ENCODE data around the gene NRN1. TPM values are rescaled to one million over a fixed set of nuclear protein-coding genes. Genes with fewer than 3 reads are reported as not detected.
A peak's percentile ranks its signal among the peaks of the same experiment; 100 is the strongest.

The NRN1 gene
- total and polyA plus RNA-seq, 2 donors (not counting 3 experiments of a cell fraction or from before 2014, with no cell fraction given) = 12.8 to 26.2 TPM

GRCh38 chr6:5997420-5997987 lies 9.2 kb downstream of the NRN1 start:
- BruUV-seq (replicated peaks) = no TSS peak
- Histone ChIP-seq H3K9ac (replicated peaks; ENCODE audit: extremely low read depth, insufficient read depth, low read length) (no peak overlapping the region), H3K4me2 (ENCODE audit: insufficient read depth, low read length) (peak overlapping the region; percentile 60), H4K20me1 (replicated peaks; ENCODE audit: control insufficient read depth, extremely low read depth, insufficient read depth, low read length) (no peaks in the 10 kb centered on the region), H3K36me3 (ENCODE audit: control insufficient read depth in 2 of 2, extremely low read depth in 1 of 2, insufficient read depth in 2 of 2, low read length in 2 of 2) (no peaks in the 10 kb centered on the region), H3K79me2 (ENCODE audit: control insufficient read depth, insufficient read depth, low read length) (no peaks in the 10 kb centered on the region), H3K4me3 (replicated peaks in 1 of 3; ENCODE audit: insufficient read depth in 1 of 3, low read depth in 1 of 3, low read length in 3 of 3) (peak overlapping the region; percentile 9 to 56 (median 14)), H3K27me3 (ENCODE audit: control insufficient read depth in 2 of 2, insufficient read depth in 2 of 2, low read length in 2 of 2) (peaks cover 32 to 74% of the 10 kb centered on the region in 2 experiments), H3K9me3 (replicated peaks; ENCODE audit: control insufficient read depth, insufficient read depth, low read length) (no peaks in the 10 kb centered on the region), H2AFZ (ENCODE audit: low read depth, low read length) (peak overlapping the region; percentile 60), H3K4me1 (ENCODE audit: control insufficient read depth, extremely low read depth, insufficient read depth, low read length) (peaks cover 9% of the 10 kb centered on the region), H3K27ac (ENCODE audit: insufficient read depth, low read depth, low read length) (peak overlapping the region; percentile 32), H3K9me1 (replicated peaks; ENCODE audit: control insufficient read depth, extremely low read depth, insufficient read depth, low read length) (no peaks in the 10 kb centered on the region)
- dilution Hi-C loops (cut with MboI; ENCODE audit: extremely low pct_ligation_motif_present, low sequenced_read_pairs) (no loop called here), intact Hi-C loops (cut with micrococcal nuclease) (no loop called here)
- ChIA-PET POLR2A (no interaction called here), CTCF (interaction anchor here (1.1 to 2.7 kb wide), 2 partner anchors 15 to 526 kb away, joined by 3 to 13 read pairs; no protein-coding TSS in a partner anchor)
- FAIRE-seq (peak; percentile 57), DNase-seq (ENCODE audit: low read depth, low spot score) (peak; percentile 49)
- TF ChIP-seq POLR2A (IDR thresholded peaks at IDR 0.05; ENCODE audit: low read depth, low read length) (no peak), EZH2 (IDR thresholded peaks at IDR 0.05; ENCODE audit: borderline replicate concordance, low read depth, low read length, severe bottlenecking) (no peak), JUN (IDR thresholded peaks at IDR 0.05; ENCODE audit: borderline replicate concordance, insufficient read depth, insufficient read length, low read depth) (no peak), MAX (IDR thresholded peaks at IDR 0.05; ENCODE audit: insufficient read depth, insufficient read length) (no peak), CTCF (IDR thresholded peaks at IDR 0.05; ENCODE audit: extremely low read depth in 1 of 2, insufficient read depth in 1 of 2, low read depth in 1 of 2, low read length in 2 of 2) (no peak), MYC (IDR thresholded peaks at IDR 0.05; ENCODE audit: low read depth, low read length) (no peak), POLR2AphosphoS5 (IDR thresholded peaks at IDR 0.05; ENCODE audit: insufficient read depth, low read depth, low read length) (no peak), FOS (IDR thresholded peaks at IDR 0.05; ENCODE audit: borderline replicate concordance, insufficient read depth, low read length) (no peak), GATA2 (IDR thresholded peaks at IDR 0.05; ENCODE audit: insufficient read depth, insufficient read length, low read depth, low read length) (no peak)

Data from endothelial cell of umbilical vein (primary cell).